Ovary (tissue), 9 donors: ENCODE data around the gene GPS1. TPM values are rescaled to one million over a fixed set of nuclear protein-coding genes. Genes with fewer than 3 reads are reported as not detected.
A peak's percentile ranks its signal among the peaks of the same experiment; 100 is the strongest.

Experiments
- DNase-seq, 5 donors: peaks; one replicate each; pipeline ENCODE4 v3.0.0-alpha.2; 2019 to 2020
- H3K27ac ChIP-seq, 2 donors: fragments of 200-600 bp; one replicate each; pipeline versions ENCODE4 v1.5.1 to v1.8.0; 2019 to 2022
- H3K27me3 ChIP-seq: fragments of 200-600 bp; one replicate; pipeline ENCODE4 v1.8.0; 2022
- H3K36me3 ChIP-seq: fragments of 200-600 bp; sonication (generic); one replicate; pipeline ENCODE4 v1.5.1; 2019
- H3K4me1 ChIP-seq: one replicate; pipeline ENCODE4 v1.8.1; 2013; ENCODE audit warnings: mild to moderate bottlenecking, moderate library complexity; ENCODE audit not compliant: insufficient read depth
- H3K4me3 ChIP-seq: fragments of 200-600 bp; sonication (generic); one replicate; pipeline ENCODE4 v1.5.1; 2017
- H3K9me3 ChIP-seq, 2 donors: fragments of 200-600 bp in 1 of 2; sonication (generic) in 1 of 2; one replicate each; pipeline versions ENCODE4 v1.5.1 to v1.8.1; 2013 to 2019; ENCODE audit warnings: mild to moderate bottlenecking in 1 of 2, moderate library complexity in 1 of 2
- EP300 ChIP-seq: sonication (generic); formaldehyde crosslinking; IDR thresholded peaks from one replicate; pipeline ENCODE4 v1.6.1; 2017; ENCODE audit warnings: antibody characterized with exemption
- POLR2A ChIP-seq: fragments of 450-650 bp; IDR thresholded peaks from one replicate; pipeline ENCODE4 v1.6.1; 2017; ENCODE audit warnings: antibody characterized with exemption, mild to moderate bottlenecking, moderate library complexity
- WGBS, 3 donors: extraction: QIAGEN DNeasy Blood & Tissue Kit in 1 of 3; methylation state at CpG; one replicate each; pipeline versions ENCODE4 v1.1.5 to v1.1.7; 2013 to 2017; 5-methylcytosine and 5-hydroxymethylcytosine counted together
- intact Hi-C, 4 donors: fragments of 100-400 bp; cut with DNase I; formaldehyde crosslinking; loops; one replicate each; pipeline versions ENCODE4 v1.11.0 to v1.15.1; 2022 to 2023
- polyA plus RNA-seq, 2 donors: library from polyadenylated mRNA; stranded (reverse); fragments of 200-250 nt in 1 of 2; fragments of 350-450 nt in 1 of 2; fragmentation: Illumina TruSeq in 1 of 2; extraction: RNeasy Lipid Tissue Mini Kit (QIAGEN cat#74804) in 1 of 2; gene quantifications; one replicate each; pipeline ENCODE4 v1.2.3, GENCODE V29; 2013 to 2014
- total RNA-seq, 7 donors: library from RNA; depleted of rRNA in 2 of 7; stranded (reverse); fragments of >200 nt in 2 of 7; fragmentation: NEBNext Ultra II Directional in 3 of 7; extraction: Animal tissue kit (Norgen Biotek cat#: 25700) in 3 of 7; gene quantifications; one replicate each; pipeline versions ENCODE4 v1.1.0 to v1.2.4, GENCODE V29; 2016 to 2023
- TF ChIP-seq, protein P1 (sequence below), 3 donors: fragments of 450-650 bp in 2 of 3; fragments of 200-600 bp in 1 of 3; IDR thresholded peaks; one replicate each; pipeline versions ENCODE4 v1.5.1 to v1.8.0; 2016 to 2022; ENCODE audit warnings: antibody characterized with exemption in 3 of 3, mild to moderate bottlenecking in 1 of 3
- donor health status: DM: no; HTN: no; CAD: no; lungs with moderate emphysema.
- donor health status: DM: no; HTN: no; CAD: no.
- donor health status: Bipolar disorder and iron deficiency.
- donor health status: DM: yes; HTN: yes; CAD: no.
- donor health status: DM: no; HTN: no; CAD: no.
- donor health status: DM: yes; HTN: yes; CAD: no.

Gene GPS1
- total and polyA plus RNA-seq, 9 donors: 12.4 to 96.2 (median 77.8) TPM

DNA sequence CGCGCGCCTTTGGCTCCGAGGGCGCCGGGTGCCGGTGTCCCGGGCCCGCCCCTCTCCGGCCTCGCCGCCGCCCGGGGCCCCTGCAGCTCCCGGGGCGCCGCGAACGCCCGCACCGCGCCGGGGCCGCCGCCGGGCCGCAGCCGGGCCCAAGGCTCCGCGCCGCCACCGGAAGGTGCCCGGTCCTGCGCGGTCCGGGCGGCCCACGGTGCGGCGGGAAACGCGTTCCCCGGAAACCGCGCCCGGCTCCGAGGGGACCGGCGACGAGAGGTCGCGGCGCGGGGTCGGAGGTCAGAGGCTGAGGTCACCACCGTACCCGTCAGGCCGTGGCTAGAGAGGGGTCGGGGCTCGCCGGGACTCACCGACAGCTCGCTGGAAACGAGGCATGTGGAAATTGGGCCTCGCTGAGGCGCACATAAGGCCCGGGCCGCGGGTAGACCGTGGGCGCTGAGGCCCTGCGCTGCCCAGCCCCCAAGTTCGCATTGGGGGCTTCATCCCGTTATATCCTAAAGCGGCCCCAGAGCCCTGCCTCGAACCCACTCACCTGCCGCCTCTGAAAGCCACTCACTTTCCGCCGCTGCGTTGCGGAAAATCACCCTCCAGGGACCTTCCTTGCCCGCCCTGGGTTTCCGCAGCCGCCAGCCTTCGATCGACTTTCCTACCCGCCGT lies 14.1 kb downstream of the GPS1 start, which contains the start of gene DUS1L:
Gene DUS1L, minus strand, starts transcription at position 167 of the 666 bp plus-strand sequence. CDS start 745 bp downstream, outside the sequence.
- no peak for TF ChIP-seq POLR2A
- TF ChIP-seq EP300: no peak
- TF ChIP-seq, protein P1, sequence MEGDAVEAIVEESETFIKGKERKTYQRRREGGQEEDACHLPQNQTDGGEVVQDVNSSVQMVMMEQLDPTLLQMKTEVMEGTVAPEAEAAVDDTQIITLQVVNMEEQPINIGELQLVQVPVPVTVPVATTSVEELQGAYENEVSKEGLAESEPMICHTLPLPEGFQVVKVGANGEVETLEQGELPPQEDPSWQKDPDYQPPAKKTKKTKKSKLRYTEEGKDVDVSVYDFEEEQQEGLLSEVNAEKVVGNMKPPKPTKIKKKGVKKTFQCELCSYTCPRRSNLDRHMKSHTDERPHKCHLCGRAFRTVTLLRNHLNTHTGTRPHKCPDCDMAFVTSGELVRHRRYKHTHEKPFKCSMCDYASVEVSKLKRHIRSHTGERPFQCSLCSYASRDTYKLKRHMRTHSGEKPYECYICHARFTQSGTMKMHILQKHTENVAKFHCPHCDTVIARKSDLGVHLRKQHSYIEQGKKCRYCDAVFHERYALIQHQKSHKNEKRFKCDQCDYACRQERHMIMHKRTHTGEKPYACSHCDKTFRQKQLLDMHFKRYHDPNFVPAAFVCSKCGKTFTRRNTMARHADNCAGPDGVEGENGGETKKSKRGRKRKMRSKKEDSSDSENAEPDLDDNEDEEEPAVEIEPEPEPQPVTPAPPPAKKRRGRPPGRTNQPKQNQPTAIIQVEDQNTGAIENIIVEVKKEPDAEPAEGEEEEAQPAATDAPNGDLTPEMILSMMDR (IDR thresholded peaks at IDR 0.05): no peak
- intact Hi-C loops: no loop called here
- WGBS, 3 donors: 11 to 19% (median 16%) methylated on average over 52 to 88 of the region's 88 CpGs

DNA sequence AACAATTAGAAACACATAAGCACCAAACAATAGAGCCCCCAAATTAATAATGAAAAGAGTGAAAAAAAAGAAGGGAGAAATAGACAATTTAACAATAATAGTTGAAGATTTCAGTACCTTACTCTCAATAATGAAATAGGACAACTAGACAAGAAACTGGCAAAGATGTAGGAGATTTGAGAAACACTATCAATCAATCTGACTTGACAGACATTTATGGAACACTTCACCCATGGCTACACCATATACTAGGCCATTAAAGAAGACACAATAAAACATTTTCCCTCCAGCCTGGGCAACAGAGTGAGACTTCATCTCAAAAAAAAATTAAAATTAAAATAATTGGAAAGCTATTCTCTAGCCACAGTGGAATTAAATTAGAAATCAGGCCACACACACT lies 18.9 kb downstream of the GPS1 start:
- Histone ChIP-seq H3K9me3 (no peaks in the 10 kb centered on the region), H3K36me3 (no peaks in the 10 kb centered on the region), H3K4me1 (peaks cover 3% of the 10 kb centered on the region), H3K27ac (no peak overlapping the region), H3K27me3 (no peaks in the 10 kb centered on the region), H3K4me3 (no peak overlapping the region)
- intact Hi-C loops: no loop called here
- TF ChIP-seq POLR2A (no peak), EP300 (no peak)
- TF ChIP-seq, protein P1 (IDR thresholded peaks at IDR 0.05): no peak
- no peak for DNase-seq

More for the DNA sequence above, 14.1 kb downstream of the GPS1 start, which contains the start of gene DUS1L:
- Histone ChIP-seq H3K27ac (peak within 1 kb of the TSS; percentile 74 to 81), H3K4me3 (peak within 1 kb of the TSS; percentile 95), H3K36me3 (no peaks in the 10 kb centered on the region), H3K4me1 (peaks cover 6% of the 10 kb centered on the region), H3K9me3 (no peaks in the 10 kb centered on the region), H3K27me3 (no peaks in the 10 kb centered on the region)
- DNase-seq: peak; percentile 55 to 84 (median 77)

DNA sequence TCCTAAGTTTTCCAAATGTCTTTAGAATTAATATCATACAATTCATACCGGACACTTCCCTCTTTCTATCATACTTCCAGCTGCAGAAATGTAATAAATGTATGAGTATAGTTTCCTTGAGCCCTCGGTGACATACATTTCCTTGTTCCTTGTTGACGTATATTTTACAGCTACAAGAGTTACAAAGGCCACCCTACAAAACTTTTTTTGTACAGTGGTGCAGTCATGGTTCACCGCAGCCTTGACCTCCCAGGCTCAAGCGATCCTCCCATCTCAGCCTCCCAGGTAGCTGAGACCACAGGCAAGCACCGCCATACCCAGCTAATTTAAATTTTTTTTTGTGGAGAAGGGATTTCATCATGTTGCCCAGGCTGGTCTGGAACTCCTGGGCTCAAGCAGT lies 21.1 kb downstream of the GPS1 start:
- 80 to 85% (median 83%) methylated on average over 6 of the region's 6 CpGs for WGBS, 3 donors
- intact Hi-C loops: no loop called here
- TF ChIP-seq, protein P1 (IDR thresholded peaks at IDR 0.05): no peak
- TF ChIP-seq EP300: no peak
- TF ChIP-seq POLR2A: no peak
- H3K36me3 ChIP-seq: no peaks in the 10 kb centered on the region
- H3K4me3 ChIP-seq: no peak overlapping the region
- H3K4me1 ChIP-seq: peaks cover 2% of the 10 kb centered on the region
- H3K27me3 ChIP-seq: no peaks in the 10 kb centered on the region
- DNase-seq: no peak
- no peaks in the 10 kb centered on the region for H3K9me3 ChIP-seq
- no peak overlapping the region for H3K27ac ChIP-seq

DNA sequence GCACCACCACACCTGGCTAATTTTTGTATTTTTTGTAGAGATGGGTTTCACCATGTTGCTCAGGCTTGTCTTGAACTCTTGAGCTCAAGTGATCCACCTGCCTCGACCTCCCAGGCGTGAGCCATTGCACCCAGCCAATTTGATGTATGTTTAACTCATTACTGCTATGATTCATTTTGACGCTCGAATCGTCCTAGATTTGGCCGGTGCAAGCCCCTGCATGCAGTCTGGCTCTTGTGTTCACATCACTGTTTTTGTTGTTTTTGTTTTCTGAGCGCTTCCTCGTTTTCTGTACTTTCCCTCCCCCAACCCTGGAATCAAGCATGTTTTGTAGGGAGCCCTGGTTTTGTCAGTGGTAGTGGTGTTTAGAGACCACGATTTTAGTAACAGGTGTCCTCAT lies 21.7 kb downstream of the GPS1 start:
- TF ChIP-seq EP300 (no peak), POLR2A (no peak)
- TF ChIP-seq, protein P1 (IDR thresholded peaks at IDR 0.05): no peak
- H3K9me3 ChIP-seq: no peaks in the 10 kb centered on the region
- no peak for DNase-seq
- 77 to 83% (median 77%) methylated on average over 9 of the region's 9 CpGs for WGBS, 3 donors
- intact Hi-C loops: no loop called here
- no peak overlapping the region for H3K27ac ChIP-seq
- peaks cover 2% of the 10 kb centered on the region for H3K4me1 ChIP-seq
- no peaks in the 10 kb centered on the region for H3K36me3 ChIP-seq
- H3K27me3 ChIP-seq: no peaks in the 10 kb centered on the region
- no peak overlapping the region for H3K4me3 ChIP-seq
